ENCODE data around the gene LOXL4.

DNA sequence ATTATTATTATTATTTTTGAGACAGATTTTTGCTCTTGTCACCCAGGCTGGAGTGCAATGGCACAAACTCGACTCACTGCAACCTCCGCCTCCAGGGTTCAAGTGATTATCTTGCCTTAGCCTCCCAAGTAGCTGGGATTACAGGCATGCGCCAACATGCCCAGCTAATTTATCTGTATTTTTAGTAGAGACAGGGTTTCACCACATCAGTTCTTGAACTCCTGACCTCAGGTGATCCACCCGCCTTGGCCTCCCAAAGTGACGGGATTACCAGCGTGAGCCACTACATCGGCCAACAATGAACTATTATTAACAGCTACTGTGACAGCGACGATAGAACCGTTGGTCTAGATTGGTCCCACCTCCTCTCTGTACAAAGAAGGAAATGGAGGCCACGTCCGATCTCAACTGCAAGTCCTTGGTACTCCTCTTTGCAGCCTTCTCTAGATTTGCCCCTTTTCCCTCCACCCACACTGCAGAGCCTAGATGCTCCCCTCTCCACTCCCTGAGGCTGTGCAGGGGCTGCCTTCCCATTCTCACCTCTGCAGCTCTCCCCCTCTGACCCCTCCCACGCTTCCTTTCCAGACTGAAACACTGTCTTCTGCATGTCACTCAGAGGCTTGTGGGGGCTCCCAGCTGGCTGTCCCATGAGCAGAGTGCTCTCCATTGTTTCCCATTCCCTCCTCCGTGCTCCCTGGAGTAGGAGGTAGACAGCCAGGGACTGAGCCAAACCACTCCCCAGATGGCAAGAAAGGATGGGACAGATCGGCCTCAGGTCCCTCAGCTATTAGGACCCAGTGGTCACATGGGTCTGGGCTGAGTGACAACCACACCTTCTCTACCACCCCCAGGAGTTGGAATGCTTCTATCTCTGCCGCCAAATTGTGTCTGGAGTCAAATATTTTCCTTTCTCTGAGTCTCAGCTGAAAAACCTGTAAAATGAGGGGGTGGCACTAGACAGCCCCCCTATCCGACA, 2.3 kb downstream of the LOXL4 start:
- TF ChIP-seq CTCF (conservative IDR thresholded peaks at IDR 0.05; ENCODE audit: low read depth, low read length), result no peak
- no peak for TF ChIP-seq EZH2 (IDR thresholded peaks at IDR 0.05; ENCODE audit: borderline replicate concordance, low read depth, low read length, poor library complexity, severe bottlenecking)

All from A673 (cell line).